ENCODE data around the gene PKD1.
"Not testable (repeated sequence)": the region's sequence is repeated elsewhere in the genome, so short reads cannot be mapped to it uniquely, and the experiment has no call there.

DNA sequence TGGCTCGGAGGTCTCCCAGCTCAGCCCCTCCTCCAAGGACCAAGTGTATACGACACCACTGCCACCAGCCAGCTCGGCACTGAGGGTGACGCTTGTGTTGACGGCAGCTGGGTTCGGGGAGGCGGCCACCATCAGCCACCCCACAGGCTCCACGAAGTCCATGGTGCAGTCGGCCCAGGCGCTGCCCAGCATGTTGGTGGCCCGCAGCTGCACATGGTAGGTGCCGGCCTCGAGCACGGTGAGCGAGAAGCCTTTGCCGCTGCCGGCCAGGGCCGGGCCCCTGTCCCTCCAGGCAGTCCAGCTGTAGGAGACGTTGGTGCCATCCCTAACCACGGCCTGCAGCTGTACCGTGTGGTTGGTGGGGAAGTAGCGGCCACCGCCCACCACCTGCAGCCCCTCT is 25.8 kb downstream of the PKD1 start:
- not testable (repeated sequence) for TF ChIP-seq CTCF (IDR thresholded peaks at IDR 0.05 in 4 of 5, conservative IDR thresholded peaks at IDR 0.05 in 1 of 5); POLR2A (IDR thresholded peaks at IDR 0.05)
